NCI-H1417 (cell line): ENCODE data around the gene RAP2A.
A peak's percentile ranks its signal among the peaks of the same experiment; 100 is the strongest.

Experiments
- DNase-seq, 3 experiments: peaks; one replicate each; lab custom pipeline; 2025; lab: John Stamatoyannopoulos, UW

Gene RAP2A

GRCh38 chr13:97422118-97423054, 11.6 kb upstream of the RAP2A start:
- DNase-seq, result no peak

- no peak for DNase-seq
These were observed 10.5 kb upstream of the RAP2A start for GRCh38 chr13:97423300-97424045.

- no peak for DNase-seq
These were observed 8.4 kb upstream of the RAP2A start for GRCh38 chr13:97425590-97425989.

GRCh38 chr13:97426695-97427094, 7.3 kb upstream of the RAP2A start:
- DNase-seq, result no peak

GRCh38 chr13:97429681-97430081, 4.3 kb upstream of the RAP2A start:
- DNase-seq, result peak in 2 of 3 experiments; percentile 50 to 81

- peak in 2 of 3 experiments; percentile 29 to 74 for DNase-seq
These were observed 3.7 kb upstream of the RAP2A start for GRCh38 chr13:97430296-97430695.

GRCh38 chr13:97431171-97431764, 2.7 kb upstream of the RAP2A start:
- DNase-seq, result peak in 1 of 3 experiments; percentile 33

GRCh38 chr13:97432232-97432916, 1.6 kb upstream of the RAP2A start:
- peak in 1 of 3 experiments; percentile 80 for DNase-seq

GRCh38 chr13:97432917-97433726, 847 bp upstream of the RAP2A start:
- DNase-seq, result peak; percentile 97 to 100 (median 100)

- DNase-seq, result peak; percentile 62 to 88 (median 84)
These were observed 630 bp downstream of the RAP2A start for GRCh38 chr13:97434397-97435201.

- DNase-seq, result no peak
These were observed 1.4 kb downstream of the RAP2A start for GRCh38 chr13:97435323-97435722.

- DNase-seq, result peak in 1 of 3 experiments; percentile 54
These were observed 1.8 kb downstream of the RAP2A start for GRCh38 chr13:97435794-97436193.

- DNase-seq, result no peak
These were observed 2.9 kb downstream of the RAP2A start for GRCh38 chr13:97436845-97437244.

- DNase-seq, result no peak
These were observed 3.8 kb downstream of the RAP2A start for GRCh38 chr13:97437729-97438128.

GRCh38 chr13:97438856-97439595, 5.1 kb downstream of the RAP2A start:
- no peak for DNase-seq

- DNase-seq, result no peak
These were observed 6.7 kb downstream of the RAP2A start for GRCh38 chr13:97440598-97441170.

- DNase-seq, result no peak
These were observed 7.4 kb downstream of the RAP2A start for GRCh38 chr13:97441368-97441767.

- peak; percentile 51 to 91 (median 61) for DNase-seq
These were observed 11.7 kb downstream of the RAP2A start for GRCh38 chr13:97445522-97446187.
